ENCODE measurements around the gene LRRC4C. TPM values are rescaled to one million over a fixed set of nuclear protein-coding genes. Genes with fewer than 3 reads are reported as not detected.

The LRRC4C gene
- total RNA-seq, 2 experiments from 2014 or later: not detected

DNA sequence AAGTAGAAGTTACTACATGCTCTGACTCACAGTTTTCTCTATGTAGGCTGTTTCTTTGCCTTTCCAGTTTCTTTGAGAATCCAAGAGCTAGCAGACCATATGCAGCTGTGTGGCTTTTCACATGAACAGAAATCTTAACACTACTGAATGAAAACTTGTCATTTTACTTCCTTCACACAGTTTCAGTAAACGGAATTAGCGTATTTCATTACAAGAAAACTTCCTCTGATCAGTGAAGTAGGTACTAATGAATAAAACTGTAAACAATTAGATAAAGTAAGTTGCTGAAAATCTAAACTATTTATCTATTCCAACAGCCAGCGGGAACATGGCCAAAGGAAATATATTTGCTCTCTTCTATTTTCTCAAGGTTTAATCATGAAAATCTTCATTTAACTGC is 953.2 kb downstream of the LRRC4C start:
- no peaks in the 10 kb centered on the region for H3K27me3 ChIP-seq (ENCODE audit: control insufficient read depth in 1 of 2, insufficient read depth in 2 of 2, low read length in 2 of 2)
- Mint-ChIP-seq H3K36me3 (ENCODE audit: low read depth) (no peaks in the 10 kb centered on the region), H3K27ac (no peak overlapping the region), H3K27me3 (no peaks in the 10 kb centered on the region), H3K9me3 (peaks cover 13% of the 10 kb centered on the region), H3K4me3 (no peak overlapping the region), H3K4me1 (ENCODE audit: low read depth) (no peaks in the 10 kb centered on the region)
- POLR2A ChIA-PET: no interaction called here
- H3K4me3 ChIP-seq (ENCODE audit: low read length): no peak overlapping the region
- H3K4me1 ChIP-seq (ENCODE audit: insufficient read depth, low read length): no peaks in the 10 kb centered on the region
- no peaks in the 10 kb centered on the region for H3K36me3 ChIP-seq (ENCODE audit: insufficient read depth, low read length)
- H3K27ac ChIP-seq (ENCODE audit: low read depth in 1 of 2, low read length in 2 of 2): no peak overlapping the region
- CTCF ChIA-PET: interaction anchor here (0.6 kb wide), 1 partner anchor 125 kb away, joined by 4 read pairs; no protein-coding TSS in a partner anchor
- H3K9me3 ChIP-seq (ENCODE audit: control insufficient read depth in 1 of 2, insufficient read depth in 1 of 2, low read length in 2 of 2): peaks cover 4% of the 10 kb centered on the region in 2 experiments
- intact Hi-C loops (cut with DNase I, micrococcal nuclease): no loop called here
- DNase-seq (no peak), ATAC-seq (ENCODE audit: poor library complexity) (no peak)
- TF ChIP-seq, protein P1, sequence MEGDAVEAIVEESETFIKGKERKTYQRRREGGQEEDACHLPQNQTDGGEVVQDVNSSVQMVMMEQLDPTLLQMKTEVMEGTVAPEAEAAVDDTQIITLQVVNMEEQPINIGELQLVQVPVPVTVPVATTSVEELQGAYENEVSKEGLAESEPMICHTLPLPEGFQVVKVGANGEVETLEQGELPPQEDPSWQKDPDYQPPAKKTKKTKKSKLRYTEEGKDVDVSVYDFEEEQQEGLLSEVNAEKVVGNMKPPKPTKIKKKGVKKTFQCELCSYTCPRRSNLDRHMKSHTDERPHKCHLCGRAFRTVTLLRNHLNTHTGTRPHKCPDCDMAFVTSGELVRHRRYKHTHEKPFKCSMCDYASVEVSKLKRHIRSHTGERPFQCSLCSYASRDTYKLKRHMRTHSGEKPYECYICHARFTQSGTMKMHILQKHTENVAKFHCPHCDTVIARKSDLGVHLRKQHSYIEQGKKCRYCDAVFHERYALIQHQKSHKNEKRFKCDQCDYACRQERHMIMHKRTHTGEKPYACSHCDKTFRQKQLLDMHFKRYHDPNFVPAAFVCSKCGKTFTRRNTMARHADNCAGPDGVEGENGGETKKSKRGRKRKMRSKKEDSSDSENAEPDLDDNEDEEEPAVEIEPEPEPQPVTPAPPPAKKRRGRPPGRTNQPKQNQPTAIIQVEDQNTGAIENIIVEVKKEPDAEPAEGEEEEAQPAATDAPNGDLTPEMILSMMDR (IDR thresholded peaks at IDR 0.05): no peak

DNA sequence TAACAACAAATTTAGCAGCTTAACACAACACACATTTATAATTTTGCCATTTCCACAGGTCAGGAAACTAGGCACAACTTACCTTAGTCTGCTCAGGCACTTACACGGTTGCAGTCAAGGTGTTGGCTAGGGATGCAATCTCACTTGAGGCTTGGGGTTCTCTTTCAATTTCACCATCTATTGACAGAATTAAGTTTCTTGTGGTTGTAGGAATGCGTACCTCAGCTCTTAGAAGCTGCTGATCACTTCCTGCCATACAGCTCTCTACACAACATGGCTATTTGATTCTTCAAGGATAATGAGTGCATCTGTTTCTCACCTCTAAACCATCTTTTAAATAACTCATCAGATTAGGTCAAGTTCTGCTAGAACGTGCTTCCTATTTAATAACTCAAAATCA is 968.1 kb downstream of the LRRC4C start:
- ChIA-PET POLR2A (no interaction called here), CTCF (no interaction called here)
- intact Hi-C loops (cut with DNase I, micrococcal nuclease): no loop called here
- Mint-ChIP-seq H3K36me3 (ENCODE audit: low read depth) (no peaks in the 10 kb centered on the region), H3K27me3 (no peaks in the 10 kb centered on the region), H3K9me3 (peaks cover 21% of the 10 kb centered on the region), H3K27ac (no peak overlapping the region), H3K4me3 (no peak overlapping the region), H3K4me1 (ENCODE audit: low read depth) (no peaks in the 10 kb centered on the region)
- Histone ChIP-seq H3K9me3 (ENCODE audit: control insufficient read depth in 1 of 2, insufficient read depth in 1 of 2, low read length in 2 of 2) (peaks cover 0 to 4% of the 10 kb centered on the region in 2 experiments), H3K4me1 (ENCODE audit: insufficient read depth, low read length) (no peaks in the 10 kb centered on the region), H3K4me3 (ENCODE audit: low read length) (no peak overlapping the region), H3K27ac (ENCODE audit: low read depth in 1 of 2, low read length in 2 of 2) (no peak overlapping the region), H3K36me3 (ENCODE audit: insufficient read depth, low read length) (no peaks in the 10 kb centered on the region), H3K27me3 (ENCODE audit: control insufficient read depth in 1 of 2, insufficient read depth in 2 of 2, low read length in 2 of 2) (no peaks in the 10 kb centered on the region)
- ATAC-seq (ENCODE audit: poor library complexity): no peak
- no peak for DNase-seq
- TF ChIP-seq, protein P1 (IDR thresholded peaks at IDR 0.05): no peak

DNA sequence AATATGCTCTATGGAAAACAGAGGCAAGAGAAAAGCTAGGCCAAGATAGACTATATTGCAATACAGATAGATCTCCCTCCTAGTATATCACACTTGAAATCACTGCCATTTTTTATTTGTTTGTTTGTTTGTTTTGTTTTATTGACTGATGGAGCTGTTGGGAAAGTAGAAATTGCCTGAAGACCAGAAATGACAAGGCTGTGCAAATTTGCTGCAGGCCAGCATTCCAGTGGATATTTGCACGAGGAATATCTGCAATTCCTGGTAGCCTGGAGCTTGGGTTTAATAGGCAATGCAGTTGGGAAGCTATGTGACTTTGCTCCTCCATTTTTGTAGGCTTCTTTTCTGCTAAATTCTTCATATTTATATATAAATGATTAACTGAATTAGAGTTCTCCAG is 991.7 kb downstream of the LRRC4C start:
- no peaks in the 10 kb centered on the region for H3K4me1 ChIP-seq (ENCODE audit: insufficient read depth, low read length)
- TF ChIP-seq, protein P1 (IDR thresholded peaks at IDR 0.05): no peak
- no peaks in the 10 kb centered on the region for H3K4me1 Mint-ChIP-seq (ENCODE audit: low read depth)
- ATAC-seq (ENCODE audit: poor library complexity): no peak
- H3K36me3 Mint-ChIP-seq (ENCODE audit: low read depth): no peaks in the 10 kb centered on the region
- H3K4me3 ChIP-seq (ENCODE audit: low read length): no peak overlapping the region
- ChIA-PET CTCF (no interaction called here), POLR2A (no interaction called here)
- H3K27me3 Mint-ChIP-seq: no peaks in the 10 kb centered on the region
- peaks cover 7% of the 10 kb centered on the region for H3K9me3 Mint-ChIP-seq
- H3K27ac ChIP-seq (ENCODE audit: low read depth in 1 of 2, low read length in 2 of 2): no peak overlapping the region
- no peak overlapping the region for H3K4me3 Mint-ChIP-seq
- H3K27ac Mint-ChIP-seq: no peak overlapping the region
- H3K36me3 ChIP-seq (ENCODE audit: insufficient read depth, low read length): no peaks in the 10 kb centered on the region
- DNase-seq: no peak
- intact Hi-C loops (cut with DNase I, micrococcal nuclease): no loop called here
- no peaks in the 10 kb centered on the region for H3K27me3 ChIP-seq (ENCODE audit: control insufficient read depth in 1 of 2, insufficient read depth in 2 of 2, low read length in 2 of 2)
- peaks cover 0 to 9% of the 10 kb centered on the region in 2 experiments for H3K9me3 ChIP-seq (ENCODE audit: control insufficient read depth in 1 of 2, insufficient read depth in 1 of 2, low read length in 2 of 2)

All from CD4-positive, alpha-beta T cell (primary cell).